Suprapubic skin (tissue), 4 donors: Measurements from ENCODE around the gene ZNF473.

Experiments
- CTCF ChIP-seq, 2 donors: fragments of 200-600 bp in 1 of 2; fragments of 450-650 bp in 1 of 2; sonication (generic) in 1 of 2; IDR thresholded peaks; one replicate each; pipeline ENCODE4 v1.5.1; 2016 to 2019; ENCODE audit warnings: antibody characterized with exemption in 2 of 2, mild to moderate bottlenecking in 1 of 2, moderate library complexity in 1 of 2
- EP300 ChIP-seq: sonication (generic); formaldehyde crosslinking; IDR thresholded peaks from one replicate; pipeline ENCODE4 v1.6.1; 2017; ENCODE audit warnings: antibody characterized with exemption
- POLR2A ChIP-seq, 2 donors: fragments of 450-650 bp; IDR thresholded peaks; one replicate each; pipeline ENCODE4 v1.6.1; 2017; ENCODE audit warnings: antibody characterized with exemption in 2 of 2, mild to moderate bottlenecking in 2 of 2, moderate library complexity in 2 of 2
- POLR2AphosphoS5 ChIP-seq, 3 donors: sonication (generic); formaldehyde crosslinking; IDR thresholded peaks; one replicate each; pipeline ENCODE4 v1.6.1; 2017; ENCODE audit warnings: antibody characterized with exemption in 3 of 3

- TF ChIP-seq CTCF (IDR thresholded peaks at IDR 0.05) (no peak), POLR2AphosphoS5 (IDR thresholded peaks at IDR 0.05) (no peak), POLR2A (IDR thresholded peaks at IDR 0.05) (no peak), EP300 (no peak)
Observed at GRCh38 chr19:49977076-49977475, 48.7 kb upstream of the ZNF473 start.
